ENCODE measurements around the gene TENM3. TPM values are rescaled to one million over a fixed set of nuclear protein-coding genes. Genes with fewer than 3 reads are reported as not detected.

TENM3 gene
- total and polyA plus RNA-seq, 10 of the 15 experiments (the other 5 are each of a cell fraction or from before 2014, with no cell fraction given), result 0.01 to 1.7 (median 0.08) TPM; not detected in 2

GRCh38 chr4:182475539-182475938 is 232.3 kb downstream of the TENM3 start:
- in situ Hi-C loops (cut with MboI) (no loop called here), intact Hi-C loops (cut with micrococcal nuclease; ENCODE audit: unreplicated experiment) (loop anchor here (10.0 kb wide), 1 partner anchor 779 kb away; no protein-coding TSS in a partner anchor)
- Histone ChIP-seq H3K9me3 (replicated peaks; ENCODE audit: control insufficient read depth, insufficient read depth, low read length) (no peaks in the 10 kb centered on the region), H3K79me2 (ENCODE audit: control insufficient read depth, insufficient read depth, low read length) (no peaks in the 10 kb centered on the region), H3K9ac (ENCODE audit: control insufficient read depth, insufficient read depth, low read length) (no peak overlapping the region), H4K20me1 (ENCODE audit: control insufficient read depth, insufficient read depth) (no peaks in the 10 kb centered on the region), H2AFZ (ENCODE audit: control insufficient read depth, low read depth, low read length) (no peak overlapping the region), H3K36me3 (ENCODE audit: control insufficient read depth in 2 of 2, insufficient read depth in 2 of 2, low read length in 1 of 2) (no peaks in the 10 kb centered on the region), H3K27me3 (replicated peaks in 1 of 2; ENCODE audit: control insufficient read depth in 2 of 2, insufficient read depth in 2 of 2, low read length in 1 of 2) (no peaks in the 10 kb centered on the region), H3K4me1 (ENCODE audit: control insufficient read depth, insufficient read depth, low read length) (no peaks in the 10 kb centered on the region), H3K27ac (ENCODE audit: control insufficient read depth, insufficient read depth) (no peak overlapping the region), H3K4me2 (ENCODE audit: control insufficient read depth, insufficient read depth) (no peak overlapping the region), H3K4me3 (no peak overlapping the region)
- no peak for TF ChIP-seq HSF1 (IDR thresholded peaks at IDR 0.05; ENCODE audit: low read depth, low read length)
- no peak for TF ChIP-seq PKNOX1 (IDR thresholded peaks at IDR 0.05)
- no peak for TF ChIP-seq KAT2A (conservative IDR thresholded peaks at IDR 0.05; ENCODE audit: control insufficient read depth, low read depth, low read length)
- TF ChIP-seq, protein P1, sequence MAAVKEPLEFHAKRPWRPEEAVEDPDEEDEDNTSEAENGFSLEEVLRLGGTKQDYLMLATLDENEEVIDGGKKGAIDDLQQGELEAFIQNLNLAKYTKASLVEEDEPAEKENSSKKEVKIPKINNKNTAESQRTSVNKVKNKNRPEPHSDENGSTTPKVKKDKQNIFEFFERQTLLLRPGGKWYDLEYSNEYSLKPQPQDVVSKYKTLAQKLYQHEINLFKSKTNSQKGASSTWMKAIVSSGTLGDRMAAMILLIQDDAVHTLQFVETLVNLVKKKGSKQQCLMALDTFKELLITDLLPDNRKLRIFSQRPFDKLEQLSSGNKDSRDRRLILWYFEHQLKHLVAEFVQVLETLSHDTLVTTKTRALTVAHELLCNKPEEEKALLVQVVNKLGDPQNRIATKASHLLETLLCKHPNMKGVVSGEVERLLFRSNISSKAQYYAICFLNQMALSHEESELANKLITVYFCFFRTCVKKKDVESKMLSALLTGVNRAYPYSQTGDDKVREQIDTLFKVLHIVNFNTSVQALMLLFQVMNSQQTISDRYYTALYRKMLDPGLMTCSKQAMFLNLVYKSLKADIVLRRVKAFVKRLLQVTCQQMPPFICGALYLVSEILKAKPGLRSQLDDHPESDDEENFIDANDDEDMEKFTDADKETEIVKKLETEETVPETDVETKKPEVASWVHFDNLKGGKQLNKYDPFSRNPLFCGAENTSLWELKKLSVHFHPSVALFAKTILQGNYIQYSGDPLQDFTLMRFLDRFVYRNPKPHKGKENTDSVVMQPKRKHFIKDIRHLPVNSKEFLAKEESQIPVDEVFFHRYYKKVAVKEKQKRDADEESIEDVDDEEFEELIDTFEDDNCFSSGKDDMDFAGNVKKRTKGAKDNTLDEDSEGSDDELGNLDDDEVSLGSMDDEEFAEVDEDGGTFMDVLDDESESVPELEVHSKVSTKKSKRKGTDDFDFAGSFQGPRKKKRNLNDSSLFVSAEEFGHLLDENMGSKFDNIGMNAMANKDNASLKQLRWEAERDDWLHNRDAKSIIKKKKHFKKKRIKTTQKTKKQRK (IDR thresholded peaks at IDR 0.05; ENCODE audit: low read depth, low read length), result no peak
- no peak for TF ChIP-seq IRF5 (IDR thresholded peaks at IDR 0.05; ENCODE audit: borderline replicate concordance)
- no peak for TF ChIP-seq BACH1 (IDR thresholded peaks at IDR 0.05; ENCODE audit: borderline replicate concordance)
- no peak for TF ChIP-seq RCOR1 (conservative IDR thresholded peaks at IDR 0.05; ENCODE audit: low read depth, low read length)
- TF ChIP-seq SPI1 (IDR thresholded peaks at IDR 0.05; ENCODE audit: borderline replicate concordance, insufficient read depth, low read depth, low read length), result no peak
- no peak for TF ChIP-seq ZSCAN29 (IDR thresholded peaks at IDR 0.05)
- no peak for TF ChIP-seq MXI1 (IDR thresholded peaks at IDR 0.05; ENCODE audit: low read depth, low read length)
- TF ChIP-seq KLF5 (IDR thresholded peaks at IDR 0.05; ENCODE audit: partially characterized antibody), result no peak
- no peak for TF ChIP-seq TCF12 (IDR thresholded peaks at IDR 0.05; ENCODE audit: low read depth, low read length)
- TF ChIP-seq ZNF274 (IDR thresholded peaks at IDR 0.05; ENCODE audit: insufficient read depth, insufficient read length), result no peak
- FAIRE-seq, result no peak
- BruUV-seq (replicated peaks), result no TSS peak
- ChIA-PET SMC1A (ENCODE audit: uncharacterized antibody, unreplicated experiment) (interaction anchor here (0.9 to 1.2 kb wide), 3 partner anchors 21 to 449 kb away, joined by 3 to 6 read pairs (median 3); no protein-coding TSS in a partner anchor), RAD21 (ENCODE audit: unreplicated experiment) (no interaction called here), CTCF (interaction anchor here (0.7 to 3.5 kb wide), 2 partner anchors 116 to 450 kb away, joined by 3 to 20 read pairs; no protein-coding TSS in a partner anchor), POLR2A (no interaction called here)
- DNase-seq (ENCODE audit: low read depth, low spot score), result no peak
- 6% methylated on average over 2 of the region's 2 CpGs for WGBS (ENCODE audit: insufficient coverage, insufficient replicate concordance, low lambda C conversion rate, missing lambda C conversion rate)
- ATAC-seq, result no peak

All from GM12878 (cell line).